ENCODE results near the gene DCST2.
A peak's percentile ranks its signal among the peaks of the same experiment; 100 is the strongest.

DCST2 gene

DNA sequence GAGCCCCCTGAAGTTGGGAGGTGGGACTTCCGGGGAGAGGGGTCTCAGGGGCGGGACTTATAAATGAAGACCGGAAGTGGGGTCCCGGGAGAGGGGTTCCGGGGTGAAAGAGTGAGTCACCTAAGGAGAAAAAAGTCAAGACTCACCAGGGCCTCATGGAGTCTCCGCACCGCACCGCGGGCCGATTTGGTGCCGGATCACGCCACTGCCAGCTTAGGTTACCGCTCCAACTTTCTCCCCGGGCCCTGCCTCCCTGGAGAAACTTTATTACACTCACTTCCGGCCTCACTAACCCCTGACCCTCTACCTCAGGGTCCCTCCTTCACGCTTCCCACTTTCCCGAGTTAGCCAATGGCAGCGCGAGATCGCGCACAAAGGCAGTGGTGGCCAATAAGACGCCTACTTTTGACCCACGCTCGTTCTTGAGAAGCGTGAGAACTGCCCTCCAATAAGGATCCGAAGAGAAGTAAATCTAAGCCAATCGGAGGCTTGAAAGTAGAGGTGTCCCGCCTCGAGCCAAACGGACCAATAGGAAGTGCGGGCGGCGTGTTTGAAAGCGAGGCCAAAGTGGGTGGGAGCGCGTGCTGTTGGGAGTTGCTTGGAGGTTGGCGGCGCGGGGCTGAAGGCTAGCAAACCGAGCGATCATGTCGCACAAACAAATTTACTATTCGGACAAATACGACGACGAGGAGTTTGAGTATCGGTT, 59.3 kb downstream of the DCST2 start, which contains the start of gene CKS1B:
TSS of gene CKS1B (plus strand) at position 580 of the 706 bp plus-strand sequence. CDS start at position 645, 65 bp downstream.
- DNase-seq (ENCODE audit: low spot score), result peak; percentile 99

DNA sequence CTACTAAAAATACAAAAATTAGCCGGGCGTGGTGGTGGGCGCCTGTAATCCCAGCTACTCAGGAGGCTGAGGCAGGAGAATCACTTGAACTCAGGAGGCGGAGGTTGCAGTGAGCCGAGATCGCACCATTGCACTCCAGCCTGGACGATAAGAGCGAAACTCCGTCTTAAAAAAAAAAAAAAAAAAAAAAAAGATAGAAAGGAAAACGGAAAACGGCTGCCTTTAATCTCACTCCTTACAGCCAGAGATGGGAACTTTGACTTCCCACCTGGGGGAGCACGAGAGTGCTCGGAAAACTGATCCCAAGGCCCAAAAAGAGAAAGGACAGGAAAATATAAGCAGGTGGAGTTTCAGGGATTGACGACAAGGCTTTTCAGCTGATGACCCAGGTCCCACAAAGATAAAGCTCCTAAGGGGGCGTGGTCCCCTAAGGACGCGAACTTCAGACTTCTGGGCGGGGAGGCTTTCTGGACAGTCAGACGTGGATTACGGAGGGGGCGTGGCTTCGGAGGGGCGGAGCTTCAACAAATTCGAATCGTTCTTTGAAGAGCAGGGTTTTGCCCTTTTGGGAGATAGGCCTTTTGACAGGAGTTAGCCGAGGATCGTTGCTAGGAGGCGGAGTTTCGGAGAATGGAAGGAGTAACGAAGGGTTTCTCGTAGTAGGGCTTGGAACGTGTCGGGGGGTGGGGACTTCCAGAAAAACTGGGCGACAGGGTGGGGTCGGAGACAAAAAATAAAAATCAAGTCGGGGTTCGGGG, 60.1 kb downstream of the DCST2 start:
- peak; percentile 93 for DNase-seq (ENCODE audit: low spot score)

DNA sequence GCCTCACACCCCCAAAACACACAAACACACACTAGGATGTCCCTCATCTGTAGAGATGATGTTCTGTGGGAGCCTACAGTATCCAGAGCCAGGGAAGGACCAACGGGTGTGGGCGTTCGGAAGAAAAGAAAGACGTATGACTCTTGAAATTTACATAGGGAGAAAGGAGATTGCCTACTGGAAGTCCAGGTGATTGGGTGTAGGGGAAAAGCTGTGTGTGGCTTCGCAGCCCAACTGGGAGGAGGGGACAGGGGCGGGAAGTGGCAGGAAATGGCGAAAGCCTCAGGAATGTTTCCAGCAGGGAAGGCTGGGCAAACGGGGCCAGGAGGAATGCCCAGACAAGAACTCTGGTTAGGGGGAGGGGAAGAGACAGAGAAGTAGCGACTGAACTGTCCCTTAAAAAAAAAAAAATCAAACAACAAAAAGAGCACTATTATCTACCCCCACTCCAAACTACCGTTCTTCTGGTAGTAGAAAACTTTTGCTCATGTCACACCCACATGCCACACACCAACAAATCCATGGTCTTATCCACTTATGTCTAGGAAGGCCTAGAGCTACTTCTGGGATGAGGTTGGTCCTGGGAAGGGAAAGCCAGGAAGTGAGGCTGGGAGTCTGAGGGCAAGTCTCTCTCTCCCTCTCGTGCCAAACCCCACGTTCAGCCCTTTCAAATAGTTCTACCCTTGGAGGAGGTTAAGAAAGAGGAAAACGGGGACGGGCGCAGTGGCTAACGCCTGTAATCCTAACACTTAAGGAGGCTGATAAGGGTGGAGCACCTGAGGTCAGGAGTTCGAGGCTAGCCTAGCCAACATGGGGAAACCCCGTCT, 60.9 kb downstream of the DCST2 start:
- no peak for DNase-seq (ENCODE audit: low spot score)

DNA sequence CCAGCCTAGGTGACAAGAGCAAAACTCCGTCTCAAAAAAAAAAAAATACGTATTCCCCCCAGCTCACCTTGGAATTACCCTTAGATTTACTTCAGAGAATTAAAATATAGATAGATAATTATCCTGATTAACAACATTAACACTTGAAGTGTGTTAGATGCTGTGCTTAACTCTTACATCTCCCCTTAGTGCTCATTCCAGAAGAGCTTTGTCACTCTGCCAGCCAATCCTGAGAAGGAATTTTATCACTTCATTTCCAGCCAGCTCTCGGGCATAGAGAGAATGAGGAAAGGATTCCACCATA, 61.4 kb downstream of the DCST2 start:
- no peak for DNase-seq (ENCODE audit: low spot score)

DNA sequence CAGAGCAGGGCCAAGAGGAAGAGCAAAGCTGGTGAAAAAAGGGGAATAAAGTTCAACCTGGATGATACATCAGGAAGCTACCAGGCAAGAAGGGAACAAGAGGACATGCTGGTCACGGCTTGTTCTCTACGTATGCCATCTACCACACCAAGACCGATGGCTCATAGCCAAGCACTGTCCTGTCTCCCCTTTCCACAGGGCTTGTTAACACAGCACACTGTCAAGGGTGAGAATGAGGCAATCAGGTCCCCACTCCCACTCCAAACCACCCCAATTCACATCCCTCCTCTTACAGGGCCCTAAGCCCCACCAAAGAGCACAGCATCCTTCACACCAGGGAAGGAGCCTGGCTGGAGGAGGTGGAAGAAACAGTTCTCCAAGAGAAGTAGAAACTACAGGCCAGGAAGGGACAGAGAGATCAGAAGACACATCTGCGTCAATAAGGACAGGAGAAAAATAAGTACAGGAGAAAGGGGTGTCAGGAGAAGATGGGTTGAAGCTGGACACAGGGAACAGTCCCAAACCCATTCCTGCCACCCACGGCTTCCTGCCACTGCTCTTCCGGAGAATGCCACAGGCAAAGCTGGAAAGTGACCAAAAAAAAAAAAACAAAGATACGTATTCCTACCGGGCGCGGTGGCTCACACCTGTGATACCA, 62.1 kb downstream of the DCST2 start:
- DNase-seq (ENCODE audit: low spot score), result no peak

DNA sequence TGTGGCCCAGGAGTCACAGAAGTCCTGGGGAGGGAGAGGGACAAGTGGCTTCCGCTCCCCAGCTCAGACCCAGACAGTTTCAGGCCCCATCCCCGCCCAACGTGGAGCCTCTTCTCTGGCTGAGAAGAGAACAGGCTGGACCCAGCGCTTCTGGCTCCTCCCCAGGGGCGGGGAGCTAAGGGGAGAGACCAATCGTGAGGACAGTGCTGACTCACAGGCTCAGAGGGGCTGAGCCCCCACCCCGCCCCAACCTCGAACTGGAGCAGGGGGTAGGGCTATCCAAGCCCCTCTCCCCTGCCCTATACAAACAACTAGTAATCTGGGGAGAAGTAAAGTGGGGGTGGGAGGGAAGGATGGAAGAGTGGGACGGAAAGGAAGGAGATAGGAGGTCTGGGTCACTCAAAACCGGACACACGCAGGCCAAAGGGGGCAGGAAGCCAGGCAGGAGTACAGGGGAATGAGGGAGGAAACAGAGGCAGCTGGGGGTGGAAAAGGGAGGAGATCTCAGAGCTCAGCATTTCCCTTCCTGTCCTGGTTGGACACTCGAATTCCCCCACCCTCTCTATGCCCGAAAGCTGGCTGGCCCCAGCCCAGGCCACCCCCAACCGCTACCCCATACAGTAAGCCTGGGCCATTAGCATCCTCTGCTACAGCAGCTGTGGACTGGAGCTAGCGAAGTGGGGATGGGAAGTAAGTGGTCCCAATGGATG, 62.8 kb downstream of the DCST2 start, which contains the start of gene SHC1:
TSS of gene SHC1 (minus strand) at position 117 of the 710 bp plus-strand sequence. CDS start 221 bp downstream, outside the sequence.
- peak; percentile 95 for DNase-seq (ENCODE audit: low spot score)

DNA sequence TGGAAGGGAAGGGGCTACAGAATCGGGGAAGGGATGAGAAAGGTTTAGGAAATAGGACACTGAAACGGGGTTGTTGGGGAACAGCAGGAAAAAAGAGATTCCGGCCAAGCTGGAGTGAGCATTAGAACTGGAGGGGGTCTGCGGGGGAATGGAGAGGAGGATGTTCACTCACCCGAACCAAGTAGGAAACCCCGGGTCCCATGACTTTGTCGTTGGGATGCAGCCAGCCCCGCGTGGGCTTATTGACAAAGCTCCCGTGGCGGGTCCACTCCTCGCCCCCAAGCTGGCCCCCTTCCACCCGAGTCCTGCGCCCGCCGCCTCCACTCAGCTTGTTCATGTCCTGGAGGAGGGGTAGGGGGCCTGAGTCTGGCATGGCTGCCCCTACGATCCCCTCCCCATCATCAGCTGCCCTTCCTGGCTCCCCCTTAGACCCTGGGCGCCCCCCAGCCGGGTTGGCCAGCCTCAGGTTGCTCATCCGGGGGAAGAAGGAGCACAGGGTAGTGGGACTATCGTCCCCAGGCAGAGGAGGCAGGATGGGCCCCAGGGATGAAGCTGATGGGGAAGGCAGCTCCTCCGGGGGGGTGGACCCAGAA, 63.6 kb downstream of the DCST2 start:
- no peak for DNase-seq (ENCODE audit: low spot score)

DNA sequence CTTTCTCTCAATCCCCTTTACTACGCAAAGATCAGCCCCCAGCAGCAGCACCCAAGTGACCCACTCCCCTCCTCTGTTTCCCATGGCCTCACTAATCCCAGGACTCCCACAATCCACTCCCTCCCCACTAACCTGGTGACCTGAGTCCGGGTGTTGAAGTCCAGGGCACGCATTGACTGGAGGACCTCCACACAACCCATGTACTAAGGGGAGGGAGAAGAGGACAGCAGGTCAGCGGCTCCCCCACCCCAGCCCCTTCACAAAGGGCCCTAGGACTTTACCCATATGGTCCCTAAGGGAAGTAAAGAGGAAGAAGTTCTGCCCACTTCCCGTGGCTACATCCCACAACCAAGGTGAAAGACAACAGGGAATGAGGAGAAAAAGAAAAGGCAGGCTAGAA, 64.3 kb downstream of the DCST2 start:
- DNase-seq (ENCODE audit: low spot score), result no peak

DNA sequence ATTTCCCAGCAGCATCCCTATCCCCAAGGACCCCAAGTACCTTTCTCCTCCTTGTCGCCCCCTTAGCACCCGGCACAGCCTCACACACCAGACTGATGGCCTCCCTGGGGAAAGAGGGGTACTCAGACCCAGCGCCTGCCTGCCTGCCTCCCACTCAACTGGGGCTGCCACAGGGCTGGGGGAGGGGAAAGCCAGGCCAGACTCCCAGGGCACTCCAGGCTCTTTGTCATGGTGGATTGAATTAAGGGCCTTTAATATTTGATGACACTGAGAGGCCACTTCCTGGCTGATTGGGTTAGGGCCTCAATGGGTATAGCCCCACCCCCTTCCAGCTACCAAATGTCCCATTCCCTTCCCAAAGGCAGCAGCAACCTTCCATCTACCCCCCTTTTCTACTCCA, 64.8 kb downstream of the DCST2 start:
- no peak for DNase-seq (ENCODE audit: low spot score)
